HG03432 (cell line): ENCODE results near the gene ARHGAP26.

Experiments
- ATAC-seq: cut with Tn5 transposase; IDR thresholded peaks from one replicate; pipeline ENCODE4 v1.9.1; 2021; ENCODE audit warnings: mild to moderate bottlenecking, moderate library complexity; ENCODE audit not compliant: unreplicated experiment

Gene ARHGAP26, protein sequence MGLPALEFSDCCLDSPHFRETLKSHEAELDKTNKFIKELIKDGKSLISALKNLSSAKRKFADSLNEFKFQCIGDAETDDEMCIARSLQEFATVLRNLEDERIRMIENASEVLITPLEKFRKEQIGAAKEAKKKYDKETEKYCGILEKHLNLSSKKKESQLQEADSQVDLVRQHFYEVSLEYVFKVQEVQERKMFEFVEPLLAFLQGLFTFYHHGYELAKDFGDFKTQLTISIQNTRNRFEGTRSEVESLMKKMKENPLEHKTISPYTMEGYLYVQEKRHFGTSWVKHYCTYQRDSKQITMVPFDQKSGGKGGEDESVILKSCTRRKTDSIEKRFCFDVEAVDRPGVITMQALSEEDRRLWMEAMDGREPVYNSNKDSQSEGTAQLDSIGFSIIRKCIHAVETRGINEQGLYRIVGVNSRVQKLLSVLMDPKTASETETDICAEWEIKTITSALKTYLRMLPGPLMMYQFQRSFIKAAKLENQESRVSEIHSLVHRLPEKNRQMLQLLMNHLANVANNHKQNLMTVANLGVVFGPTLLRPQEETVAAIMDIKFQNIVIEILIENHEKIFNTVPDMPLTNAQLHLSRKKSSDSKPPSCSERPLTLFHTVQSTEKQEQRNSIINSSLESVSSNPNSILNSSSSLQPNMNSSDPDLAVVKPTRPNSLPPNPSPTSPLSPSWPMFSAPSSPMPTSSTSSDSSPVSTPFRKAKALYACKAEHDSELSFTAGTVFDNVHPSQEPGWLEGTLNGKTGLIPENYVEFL

GRCh38 chr5:142769793-142770649 lies at the start of gene ARHGAP26:
Gene ARHGAP26, plus strand, starts transcription at chr5:142770377. Its CDS starts 385 bp downstream, at chr5:142770762.
- ATAC-seq: peak; percentile 99

DNA sequence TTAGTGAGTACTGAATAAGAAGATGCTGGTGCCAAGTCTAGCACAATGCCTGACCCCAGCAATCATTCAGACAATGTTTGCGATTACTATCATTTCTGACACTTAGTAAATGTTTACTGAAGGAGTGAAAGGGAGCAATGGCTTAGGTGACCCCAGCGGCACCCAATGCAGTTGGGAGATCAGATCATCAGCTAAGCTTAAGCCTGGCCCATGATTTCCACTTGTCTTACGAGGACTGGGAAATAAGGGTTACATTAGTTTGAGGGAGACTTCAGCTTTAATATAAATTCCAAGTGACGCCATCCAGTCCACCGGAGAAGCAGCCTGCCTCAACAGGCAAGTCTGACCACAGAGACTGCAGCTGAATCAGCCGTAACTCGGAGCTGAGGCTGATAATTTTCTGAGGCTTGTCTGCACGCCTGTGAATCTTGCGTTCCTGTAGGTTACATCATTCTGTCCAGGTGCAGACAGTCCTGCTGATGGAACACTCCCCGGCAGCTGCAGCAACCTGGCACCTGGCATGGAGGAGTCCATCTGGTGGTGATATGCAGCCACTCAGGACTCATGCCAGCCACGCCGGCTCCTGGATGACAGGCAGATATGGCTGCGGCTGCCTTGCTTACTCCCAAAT lies 49.4 kb upstream of the ARHGAP26 start:
- no peak for ATAC-seq

DNA sequence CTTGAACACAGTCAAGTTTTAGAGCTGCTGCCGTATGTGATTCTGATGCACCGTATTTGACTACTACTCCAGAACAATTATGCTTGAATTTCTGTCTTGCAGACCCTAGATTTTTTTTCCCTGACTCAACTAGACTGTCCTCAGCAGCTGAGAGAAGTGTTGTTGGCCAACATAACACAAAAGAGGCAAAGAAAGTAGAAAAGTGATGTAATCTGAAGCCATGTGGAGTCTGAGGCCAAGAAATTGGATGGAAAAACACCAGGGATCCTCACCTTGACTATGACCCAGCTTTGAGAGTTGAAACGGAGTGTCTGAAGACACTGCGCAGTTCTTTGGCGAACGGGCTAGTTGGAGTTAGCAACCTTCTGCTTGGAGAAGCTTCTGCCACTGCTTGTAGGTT lies 48.0 kb upstream of the ARHGAP26 start:
- no peak for ATAC-seq

GRCh38 chr5:142722896-142723295 lies 47.3 kb upstream of the ARHGAP26 start:
- no peak for ATAC-seq

- no peak for ATAC-seq
Observed at GRCh38 chr5:142724821-142725220, 45.4 kb upstream of the ARHGAP26 start.

GRCh38 chr5:142725231-142726187 lies 44.7 kb upstream of the ARHGAP26 start:
- no peak for ATAC-seq

DNA sequence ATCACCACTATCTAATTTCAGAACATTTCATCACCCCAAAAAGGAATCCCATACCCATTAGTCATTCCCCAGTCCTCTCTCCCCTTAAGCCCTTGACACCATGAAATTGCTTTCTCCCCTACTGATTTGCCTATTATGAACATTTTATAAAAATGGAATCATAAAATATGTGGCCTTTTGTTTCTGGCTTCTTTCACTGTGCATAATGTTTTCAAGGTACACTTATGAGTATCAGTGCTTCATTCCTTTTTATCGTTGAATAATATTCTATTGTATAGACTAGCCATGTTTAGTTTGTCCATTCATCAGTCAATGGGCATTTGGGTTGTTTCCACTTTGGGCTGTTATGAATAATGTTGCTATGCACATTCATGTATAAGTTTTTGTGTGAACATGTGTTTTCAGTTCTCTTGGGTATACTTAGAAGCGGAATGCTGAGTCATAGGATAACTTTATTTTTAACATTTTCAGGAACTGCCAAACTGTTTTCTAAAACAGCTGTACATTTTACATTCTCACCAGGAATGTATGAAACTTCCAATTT lies 43.9 kb upstream of the ARHGAP26 start:
- ATAC-seq: peak; percentile 64

DNA sequence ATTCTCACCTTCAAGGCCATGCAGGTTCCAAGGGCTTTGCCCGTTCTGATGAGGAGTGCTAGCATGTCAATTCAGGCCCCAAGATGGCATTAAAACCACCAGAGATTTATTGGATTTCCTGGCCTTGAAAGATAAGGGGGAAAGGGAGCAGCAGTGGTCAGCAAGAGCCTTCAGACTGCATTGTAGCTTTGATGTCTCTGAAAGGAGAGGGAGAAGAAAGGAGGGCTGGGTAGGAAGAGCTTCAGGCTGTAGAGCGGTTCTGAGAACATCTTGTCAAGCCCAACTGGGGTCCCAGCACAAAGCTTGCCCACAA lies 42.5 kb upstream of the ARHGAP26 start:
- ATAC-seq: no peak

DNA sequence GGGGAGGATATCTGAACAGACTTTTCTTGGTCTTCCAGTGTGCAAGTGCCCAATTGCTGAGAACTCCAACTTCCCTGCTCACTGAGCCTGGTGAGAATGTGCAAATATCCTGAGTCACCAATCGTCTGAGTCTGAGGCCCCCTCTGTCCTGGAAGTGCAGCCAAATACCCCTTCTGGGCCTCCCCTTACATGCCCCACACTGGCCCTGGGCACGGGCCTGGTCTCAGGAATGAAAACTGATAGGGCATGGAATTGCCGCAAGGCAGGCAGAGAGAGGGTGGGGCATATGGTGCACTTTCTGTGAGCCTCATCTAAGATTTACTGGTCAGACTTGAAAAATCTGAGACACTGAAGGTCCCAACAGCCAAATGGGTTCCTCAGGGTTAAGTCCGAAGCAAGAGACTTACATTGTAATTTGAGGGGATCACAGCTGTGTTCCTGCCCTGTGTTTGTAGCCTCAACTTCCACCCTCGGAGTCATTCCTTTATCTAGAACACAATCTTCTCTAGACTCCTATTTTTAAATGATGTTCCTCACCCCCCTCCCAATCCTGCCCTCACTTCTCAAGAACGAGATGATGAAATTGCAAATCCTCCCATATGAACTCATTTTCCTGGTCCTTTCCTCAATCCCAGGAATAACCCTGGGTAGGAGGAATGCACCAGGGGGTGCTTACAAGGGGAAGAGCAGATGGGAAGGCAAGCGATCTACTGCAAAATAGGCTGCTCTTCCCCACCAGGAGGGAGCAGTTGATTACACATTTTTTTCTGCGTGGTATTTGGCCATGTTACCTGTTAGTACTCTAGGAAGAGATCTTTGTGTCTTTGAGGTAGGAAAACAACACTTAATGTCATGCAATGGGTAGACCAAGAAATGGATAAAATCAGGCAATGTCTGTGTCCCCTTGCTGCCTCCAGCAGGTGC lies 34.6 kb upstream of the ARHGAP26 start:
- no peak for ATAC-seq

DNA sequence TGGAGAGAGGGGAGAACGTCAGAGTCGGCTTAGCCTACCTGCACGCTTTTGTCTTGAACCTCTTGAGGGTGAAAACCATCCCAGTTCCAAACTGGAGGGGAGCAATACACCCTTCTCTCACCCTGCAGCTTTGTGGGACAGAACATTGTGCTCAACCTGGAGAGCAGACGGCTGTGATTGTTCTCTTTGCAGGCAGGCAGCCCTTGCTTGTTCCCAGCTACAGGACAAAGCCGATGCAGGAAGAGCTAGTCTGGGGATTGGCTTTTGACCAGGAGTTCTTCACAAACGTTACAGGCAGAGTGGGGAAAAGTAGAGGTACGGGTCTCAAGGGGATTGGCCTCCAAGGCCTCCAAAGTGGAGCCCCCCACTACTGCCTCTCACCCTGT lies 33.9 kb upstream of the ARHGAP26 start:
- no peak for ATAC-seq

- no peak for ATAC-seq
Observed at GRCh38 chr5:142737179-142737578, 33.0 kb upstream of the ARHGAP26 start.

GRCh38 chr5:142740474-142741242 lies 29.5 kb upstream of the ARHGAP26 start:
- ATAC-seq: no peak

GRCh38 chr5:142743592-142744441 lies 26.4 kb upstream of the ARHGAP26 start:
- ATAC-seq: no peak

DNA sequence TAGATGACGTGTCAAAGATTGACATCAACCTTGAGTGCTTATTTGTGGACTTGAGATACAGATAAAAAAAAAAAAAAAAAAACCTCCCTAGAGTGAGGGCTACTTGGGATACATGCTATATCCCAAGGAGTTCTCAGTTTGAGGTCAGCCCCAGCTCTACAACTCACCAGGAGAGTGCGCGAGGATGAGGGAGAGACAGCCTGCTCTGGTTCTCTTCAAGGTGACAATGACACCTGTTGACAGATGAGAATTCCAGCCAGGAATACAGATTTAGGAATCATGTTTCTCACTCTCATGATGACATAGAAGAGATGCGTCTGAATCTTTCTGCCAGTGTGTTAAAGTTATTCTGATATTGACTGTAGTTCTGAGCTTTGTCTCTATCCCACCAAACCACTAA lies 24.9 kb upstream of the ARHGAP26 start:
- ATAC-seq: no peak

GRCh38 chr5:142746532-142747433 lies 23.4 kb upstream of the ARHGAP26 start:
- ATAC-seq: no peak

- ATAC-seq: no peak
Observed at GRCh38 chr5:142748132-142748531, 22.0 kb upstream of the ARHGAP26 start.
